ENCODE measurements around the gene ACTR3. TPM values are rescaled to one million over a fixed set of nuclear protein-coding genes. Genes with fewer than 3 reads are reported as not detected.
A peak's percentile ranks its signal among the peaks of the same experiment; 100 is the strongest.

ACTR3 gene
- total RNA-seq, 1 experiment from 2014 or later: 180 TPM

GRCh38 chr2:113848758-113849415 is 41.0 kb upstream of the ACTR3 start:
- WGBS (ENCODE audit: extremely low coverage, insufficient read length, low lambda C conversion rate): no CpG with 5 or more reads among the region's 6 CpGs

More at GRCh38 chr2:113848758-113849415, 41.0 kb upstream of the ACTR3 start:
- no peak overlapping the region for H3K4ac ChIP-seq (ENCODE audit: low read depth, low read length)
- Mint-ChIP-seq H3K4me3 (no peak overlapping the region), H3K27me3 (ENCODE audit: low read depth) (peaks cover 2% of the 10 kb centered on the region; the same call in 1 of the 2 replicates), H3K4me1 (no peaks in the 10 kb centered on the region), H3K27ac (0 out of 7 replicates have a peak overlapping the region, but pooled peaks of 1 of the 3 experiments have one; percentile 69), H3K9me3 (peaks cover 12 to 18% of the 10 kb centered on the region in 2 experiments; a peak in 4 of 5 replicates), H3K36me3 (ENCODE audit: insufficient read depth in 1 of 3, low read depth in 3 of 3) (peaks cover 2 to 15% (median 3%) of the 10 kb centered on the region in 3 experiments; a peak in 4 of 7 replicates)
- H4K5ac ChIP-seq (ENCODE audit: insufficient read length, low read depth, low read length): no peak overlapping the region
- no peak overlapping the region for H2BK120ac ChIP-seq (ENCODE audit: low read depth, low read length, poor library complexity, severe bottlenecking)
- H2BK20ac ChIP-seq (ENCODE audit: low read depth, low read length, poor library complexity, severe bottlenecking): no peak overlapping the region
- H2AK5ac ChIP-seq (ENCODE audit: insufficient read length, low read length): no peak overlapping the region
- no peak for TF ChIP-seq CTCF (conservative IDR thresholded peaks at IDR 0.05)
- H3K18ac ChIP-seq (ENCODE audit: insufficient read length, low read depth, low read length): no peak overlapping the region
- no peaks in the 10 kb centered on the region for H4K20me1 ChIP-seq (ENCODE audit: control insufficient read depth, insufficient read depth, insufficient read length)
- H3K14ac ChIP-seq (ENCODE audit: insufficient read depth, low read length): no peak overlapping the region; the same call in 1 of the 2 replicates
- no peak overlapping the region for H2BK15ac ChIP-seq (ENCODE audit: low read depth, low read length)
- H4K91ac ChIP-seq (ENCODE audit: insufficient read length, low read depth, low read length): no peak overlapping the region
- no peaks in the 10 kb centered on the region for H3K27me3 ChIP-seq (ENCODE audit: insufficient read depth, low read length)
- H3K4me2 ChIP-seq (ENCODE audit: insufficient read depth, insufficient read length, low read length): no peak overlapping the region
- H2BK5ac ChIP-seq (ENCODE audit: insufficient read length, low read length): no peak overlapping the region
- H3K27ac ChIP-seq (ENCODE audit: insufficient read length, low read depth, low read length): no peak overlapping the region
- no peak overlapping the region for H2BK12ac ChIP-seq (ENCODE audit: insufficient read length, low read depth, low read length)
- no peaks in the 10 kb centered on the region for H3K79me2 ChIP-seq (ENCODE audit: insufficient read depth, low read length)
- no peak overlapping the region for H3K9ac ChIP-seq (ENCODE audit: extremely low read depth, insufficient read length, low read length)
- H2AFZ ChIP-seq (ENCODE audit: low read length): no peak overlapping the region
- no peak overlapping the region for H3K23ac ChIP-seq (ENCODE audit: insufficient read length, low read depth, low read length)
- H3K56ac ChIP-seq (ENCODE audit: insufficient read length, low read depth, low read length): no peak overlapping the region
- no peaks in the 10 kb centered on the region for H3K9me3 ChIP-seq (ENCODE audit: control insufficient read depth, low read depth, low read length)
- H3K79me1 ChIP-seq (ENCODE audit: insufficient read depth, low read depth, low read length, poor library complexity, severe bottlenecking): no peaks in the 10 kb centered on the region
- no peak for DNase-seq
- H3K23me2 ChIP-seq (ENCODE audit: insufficient read length, low read depth, low read length, poor library complexity, severe bottlenecking): no peaks in the 10 kb centered on the region
- no peaks in the 10 kb centered on the region for H3K4me1 ChIP-seq (ENCODE audit: insufficient read depth, low read length)
- no peak overlapping the region for H3T11ph ChIP-seq (ENCODE audit: low read length)
- no peak overlapping the region for H4K8ac ChIP-seq (replicated peaks; ENCODE audit: insufficient read length, low read depth, low read length)
